HEK293T (cell line): ENCODE measurements around the gene MAGI2.

Source experiments
- CTCF ChIA-PET: fragments of 350-600 bp; formaldehyde crosslinking; extraction: SDS; loops from one replicate; lab custom pipeline; 2021; ENCODE audit warnings: antibody characterized with exemption, inconsistent platforms; lab: Yijun Ruan, JAX
- POLR2A ChIA-PET: fragments of 350-600 bp; formaldehyde crosslinking; extraction: SDS; loops from one replicate; lab custom pipeline; 2020; ENCODE audit warnings: antibody characterized with exemption, inconsistent platforms; lab: Yijun Ruan, JAX
- DNase-seq: peaks from one replicate; pipeline ENCODE4 v3.0.0; 2012; ENCODE audit warnings: mixed read lengths; ENCODE audit errors: extremely low spot score
- ARNT ChIP-seq: fragments of 450-650 bp; IDR thresholded peaks from 2 replicates; pipeline ENCODE4 v1.6.1; 2017; ENCODE audit warnings: mild to moderate bottlenecking
- BHLHE40 ChIP-seq: fragments of 450-650 bp; IDR thresholded peaks from 2 replicates; pipeline ENCODE4 v1.6.1; 2016; ENCODE audit warnings: mild to moderate bottlenecking, moderate library complexity, borderline replicate concordance
- CTBP1 ChIP-seq: fragments of 450-650 bp; IDR thresholded peaks from 2 replicates; pipeline ENCODE4 v1.6.1; 2016; ENCODE audit warnings: borderline replicate concordance
- ELF4 ChIP-seq: fragments of 450-650 bp; IDR thresholded peaks from 2 replicates; pipeline ENCODE4 v1.6.1; 2017; ENCODE audit warnings: antibody characterized with exemption
- FOXA1 ChIP-seq: fragments of 450-650 bp; IDR thresholded peaks from 2 replicates; pipeline ENCODE4 v1.6.1; 2016; ENCODE audit warnings: mild to moderate bottlenecking
- FOXK2 ChIP-seq: fragments of 450-650 bp; IDR thresholded peaks from 2 replicates; pipeline ENCODE4 v1.6.1; 2016; ENCODE audit warnings: mild to moderate bottlenecking
- FOXM1 ChIP-seq: fragments of 450-650 bp; IDR thresholded peaks from 2 replicates; pipeline ENCODE4 v1.6.1; 2017; ENCODE audit warnings: mild to moderate bottlenecking, borderline replicate concordance
- HDGF ChIP-seq: fragments of 450-650 bp; IDR thresholded peaks from 2 replicates; pipeline ENCODE4 v1.6.1; 2017; ENCODE audit warnings: antibody characterized with exemption, borderline replicate concordance
- L3MBTL2 ChIP-seq: fragments of 450-650 bp; conservative IDR thresholded peaks from 2 replicates; pipeline ENCODE4 v1.6.1; 2016; ENCODE audit warnings: mild to moderate bottlenecking
- LEF1 ChIP-seq: fragments of 450-650 bp; IDR thresholded peaks from 2 replicates; pipeline ENCODE4 v1.6.1; 2017; ENCODE audit warnings: mild to moderate bottlenecking, borderline replicate concordance
- NFRKB ChIP-seq: fragments of 450-650 bp; IDR thresholded peaks from 2 replicates; pipeline ENCODE4 v1.6.1; 2016; ENCODE audit warnings: mild to moderate bottlenecking, moderate library complexity
- PKNOX1 ChIP-seq: fragments of 450-650 bp; IDR thresholded peaks from 2 replicates; pipeline ENCODE4 v1.6.1; 2016
- SP1 ChIP-seq: fragments of 450-650 bp; IDR thresholded peaks from 2 replicates; pipeline ENCODE4 v1.6.1; 2017
- SUZ12 ChIP-seq: fragments of 450-650 bp; IDR thresholded peaks from 2 replicates; pipeline ENCODE4 v1.6.1; 2016; ENCODE audit warnings: mild to moderate bottlenecking
- TARDBP ChIP-seq: fragments of 450-650 bp; IDR thresholded peaks from 2 replicates; pipeline ENCODE4 v1.6.1; 2016
- ZNF384 ChIP-seq: fragments of 450-650 bp; IDR thresholded peaks from 2 replicates; pipeline ENCODE4 v1.6.1; 2016

Gene MAGI2

GRCh38 chr7:79268730-79269129, 184.7 kb downstream of the MAGI2 start:
- DNase-seq, result no peak
- CTCF ChIA-PET, result no interaction called here
- POLR2A ChIA-PET, result no interaction called here

DNA sequence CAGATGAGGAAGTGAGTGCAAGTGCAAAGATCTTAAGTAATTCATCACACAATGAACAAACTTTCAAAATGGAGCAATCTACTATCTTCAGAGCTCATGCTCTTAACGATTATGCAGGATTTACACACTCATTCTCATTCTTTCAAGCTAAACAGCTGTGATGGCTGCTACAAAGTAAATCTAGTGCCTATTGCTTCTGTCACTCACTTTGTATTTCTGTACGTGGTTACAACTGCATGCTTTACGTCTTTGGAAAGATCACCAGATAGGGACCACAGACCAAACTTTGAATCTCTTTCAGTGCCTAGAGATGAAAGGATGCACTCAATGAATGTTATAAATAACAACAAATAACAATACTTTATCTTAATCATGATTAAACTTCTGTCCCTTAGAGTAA, 194.6 kb downstream of the MAGI2 start:
- DNase-seq, result no peak
- CTCF ChIA-PET, result no interaction called here
- TF ChIP-seq FOXM1, result no peak
- no peak for TF ChIP-seq ELF4
- TF ChIP-seq SP1, result no peak
- no peak for TF ChIP-seq NFRKB
- TF ChIP-seq CTBP1, result no peak
- no peak for TF ChIP-seq TARDBP
- no peak for TF ChIP-seq BHLHE40
- POLR2A ChIA-PET, result no interaction called here

More at GRCh38 chr7:79268730-79269129, 184.7 kb downstream of the MAGI2 start:
- no peak for TF ChIP-seq LEF1
- no peak for TF ChIP-seq FOXA1
- TF ChIP-seq BHLHE40, result no peak
- TF ChIP-seq NFRKB, result no peak

- no peak for DNase-seq
- POLR2A ChIA-PET, result no interaction called here
- CTCF ChIA-PET, result no interaction called here
- TF ChIP-seq SP1 (no peak), ARNT (no peak), ZNF384 (no peak)
These were observed 195.5 kb downstream of the MAGI2 start for GRCh38 chr7:79257959-79258358.

- CTCF ChIA-PET, result no interaction called here
These were observed 207.7 kb downstream of the MAGI2 start for GRCh38 chr7:79245623-79246249.

DNA sequence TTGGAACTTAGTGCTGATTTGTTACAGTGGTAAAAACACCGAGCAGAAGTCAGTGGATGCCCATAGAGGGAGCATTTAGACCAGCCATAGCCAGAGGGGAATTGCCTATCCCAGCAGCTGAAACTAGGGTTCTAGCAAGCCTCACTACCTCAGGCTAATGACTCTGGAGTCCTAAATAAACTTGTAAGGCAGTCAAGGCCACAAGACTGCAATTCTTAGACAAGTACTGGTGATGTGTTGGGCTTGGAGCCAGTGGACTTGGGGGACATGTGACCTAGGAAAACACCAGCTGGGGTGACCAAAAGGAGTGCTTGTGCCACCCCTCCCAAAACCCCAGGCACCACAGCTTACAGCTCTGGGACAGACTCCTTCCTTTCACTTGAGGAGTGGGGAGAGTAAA, 209.0 kb downstream of the MAGI2 start:
- DNase-seq, result no peak
- ChIA-PET POLR2A (no interaction called here), CTCF (no interaction called here)
- TF ChIP-seq PKNOX1 (no peak), ARNT (no peak), HDGF (no peak), CTBP1 (no peak), ZNF384 (no peak), ELF4 (no peak), L3MBTL2 (no peak), TARDBP (no peak), BHLHE40 (no peak), SP1 (no peak), FOXK2 (no peak), NFRKB (no peak), FOXM1 (no peak), FOXA1 (no peak), SUZ12 (no peak), LEF1 (no peak)

More at GRCh38 chr7:79245623-79246249, 207.7 kb downstream of the MAGI2 start:
- POLR2A ChIA-PET, result no interaction called here
- no peak for DNase-seq
- TF ChIP-seq ZNF384 (no peak), TARDBP (no peak), L3MBTL2 (no peak), PKNOX1 (no peak), SUZ12 (no peak), FOXK2 (no peak), NFRKB (no peak), ARNT (no peak), FOXM1 (no peak), SP1 (no peak), CTBP1 (no peak), LEF1 (no peak), HDGF (no peak), ELF4 (no peak), FOXA1 (no peak), BHLHE40 (no peak)

GRCh38 chr7:79241288-79242060, 212.0 kb downstream of the MAGI2 start:
- ChIA-PET POLR2A (no interaction called here), CTCF (no interaction called here)
- DNase-seq, result no peak
- TF ChIP-seq FOXM1, result no peak
- no peak for TF ChIP-seq PKNOX1
- no peak for TF ChIP-seq TARDBP
- TF ChIP-seq ARNT, result no peak
- no peak for TF ChIP-seq BHLHE40
- TF ChIP-seq L3MBTL2, result no peak
- TF ChIP-seq FOXK2, result no peak
- TF ChIP-seq CTBP1, result no peak
- no peak for TF ChIP-seq SP1
- no peak for TF ChIP-seq NFRKB
- TF ChIP-seq HDGF, result no peak
- TF ChIP-seq LEF1, result no peak
- TF ChIP-seq FOXA1, result no peak

GRCh38 chr7:79240413-79240812, 213.1 kb downstream of the MAGI2 start:
- ChIA-PET POLR2A (no interaction called here), CTCF (no interaction called here)
- no peak for TF ChIP-seq FOXM1
- no peak for TF ChIP-seq BHLHE40
- TF ChIP-seq FOXA1, result no peak
- DNase-seq, result no peak
